ENCODE results near the gene GCAT.

Gene GCAT

DNA sequence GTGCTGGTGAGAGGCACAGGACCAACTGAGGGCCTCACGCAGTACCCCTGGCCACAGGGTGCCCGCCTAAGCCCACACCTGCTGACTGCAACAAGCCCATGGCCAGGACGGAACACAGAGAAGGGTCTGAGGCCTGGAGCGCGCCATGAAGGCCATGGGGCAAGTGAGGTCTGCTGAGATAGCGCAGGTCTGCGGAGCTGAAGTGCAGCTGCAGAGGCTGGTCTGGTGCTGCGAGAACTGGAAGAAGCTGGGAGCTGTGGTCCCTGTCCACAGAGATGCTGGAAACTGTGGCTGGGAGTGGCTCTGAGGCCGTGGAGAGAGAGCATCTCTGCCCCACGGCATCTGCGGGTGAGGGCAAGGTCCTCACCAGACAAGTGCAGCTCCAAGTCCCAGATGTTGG lies 23.7 kb downstream of the GCAT start:
- no peak for DNase-seq (ENCODE audit: low spot score)
- TF ChIP-seq, protein P1, sequence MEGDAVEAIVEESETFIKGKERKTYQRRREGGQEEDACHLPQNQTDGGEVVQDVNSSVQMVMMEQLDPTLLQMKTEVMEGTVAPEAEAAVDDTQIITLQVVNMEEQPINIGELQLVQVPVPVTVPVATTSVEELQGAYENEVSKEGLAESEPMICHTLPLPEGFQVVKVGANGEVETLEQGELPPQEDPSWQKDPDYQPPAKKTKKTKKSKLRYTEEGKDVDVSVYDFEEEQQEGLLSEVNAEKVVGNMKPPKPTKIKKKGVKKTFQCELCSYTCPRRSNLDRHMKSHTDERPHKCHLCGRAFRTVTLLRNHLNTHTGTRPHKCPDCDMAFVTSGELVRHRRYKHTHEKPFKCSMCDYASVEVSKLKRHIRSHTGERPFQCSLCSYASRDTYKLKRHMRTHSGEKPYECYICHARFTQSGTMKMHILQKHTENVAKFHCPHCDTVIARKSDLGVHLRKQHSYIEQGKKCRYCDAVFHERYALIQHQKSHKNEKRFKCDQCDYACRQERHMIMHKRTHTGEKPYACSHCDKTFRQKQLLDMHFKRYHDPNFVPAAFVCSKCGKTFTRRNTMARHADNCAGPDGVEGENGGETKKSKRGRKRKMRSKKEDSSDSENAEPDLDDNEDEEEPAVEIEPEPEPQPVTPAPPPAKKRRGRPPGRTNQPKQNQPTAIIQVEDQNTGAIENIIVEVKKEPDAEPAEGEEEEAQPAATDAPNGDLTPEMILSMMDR (IDR thresholded peaks at IDR 0.05): no peak
- no peak overlapping the region for H3K4me3 ChIP-seq

DNA sequence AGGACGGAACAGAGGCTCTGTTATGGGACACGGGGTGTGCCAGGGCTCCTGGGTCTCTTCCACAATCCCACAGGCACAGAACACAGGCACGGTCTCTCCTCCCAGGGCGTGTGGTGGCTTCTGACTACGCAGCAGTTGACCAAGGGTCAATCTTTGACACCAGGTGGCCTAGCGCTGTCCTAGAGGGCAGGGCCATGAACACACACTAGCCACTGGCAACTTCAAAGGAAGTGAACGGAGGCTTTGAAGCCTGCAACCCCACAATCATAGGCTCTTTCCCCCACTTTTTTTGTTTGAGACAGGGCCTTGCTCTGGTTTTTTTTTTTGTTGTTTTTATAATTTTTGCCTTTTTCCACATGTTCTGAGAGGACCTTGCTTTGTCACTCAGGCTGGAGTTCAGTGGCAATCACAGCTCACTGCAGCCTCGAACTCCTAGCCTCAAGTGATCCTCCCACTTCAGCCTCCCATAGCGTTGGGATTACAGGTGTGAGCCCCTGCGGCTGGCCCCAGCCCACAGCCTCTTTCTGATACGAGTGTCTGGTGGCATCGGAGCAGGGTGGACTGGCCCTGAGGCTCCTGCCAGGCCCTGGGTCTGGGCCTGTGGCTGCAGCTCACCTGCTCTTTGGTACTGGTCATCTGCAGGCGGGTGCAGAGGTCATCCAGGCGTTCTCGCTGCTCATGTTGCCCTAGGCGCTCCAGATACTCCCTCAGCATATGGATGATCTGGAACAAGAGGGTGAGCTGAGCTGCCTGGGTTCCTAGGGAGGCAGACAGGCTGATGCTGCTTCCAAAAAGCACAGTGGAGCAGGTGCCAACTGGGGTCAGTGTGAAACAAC lies 24.5 kb downstream of the GCAT start:
- Histone ChIP-seq H3K4me3 (no peak overlapping the region), H3K27ac (no peak overlapping the region)
- TF ChIP-seq, protein P1 (IDR thresholded peaks at IDR 0.05): no peak
- DNase-seq (ENCODE audit: low spot score): no peak

More for the DNA sequence above, 23.7 kb downstream of the GCAT start:
- no peak overlapping the region for H3K27ac ChIP-seq

DNA sequence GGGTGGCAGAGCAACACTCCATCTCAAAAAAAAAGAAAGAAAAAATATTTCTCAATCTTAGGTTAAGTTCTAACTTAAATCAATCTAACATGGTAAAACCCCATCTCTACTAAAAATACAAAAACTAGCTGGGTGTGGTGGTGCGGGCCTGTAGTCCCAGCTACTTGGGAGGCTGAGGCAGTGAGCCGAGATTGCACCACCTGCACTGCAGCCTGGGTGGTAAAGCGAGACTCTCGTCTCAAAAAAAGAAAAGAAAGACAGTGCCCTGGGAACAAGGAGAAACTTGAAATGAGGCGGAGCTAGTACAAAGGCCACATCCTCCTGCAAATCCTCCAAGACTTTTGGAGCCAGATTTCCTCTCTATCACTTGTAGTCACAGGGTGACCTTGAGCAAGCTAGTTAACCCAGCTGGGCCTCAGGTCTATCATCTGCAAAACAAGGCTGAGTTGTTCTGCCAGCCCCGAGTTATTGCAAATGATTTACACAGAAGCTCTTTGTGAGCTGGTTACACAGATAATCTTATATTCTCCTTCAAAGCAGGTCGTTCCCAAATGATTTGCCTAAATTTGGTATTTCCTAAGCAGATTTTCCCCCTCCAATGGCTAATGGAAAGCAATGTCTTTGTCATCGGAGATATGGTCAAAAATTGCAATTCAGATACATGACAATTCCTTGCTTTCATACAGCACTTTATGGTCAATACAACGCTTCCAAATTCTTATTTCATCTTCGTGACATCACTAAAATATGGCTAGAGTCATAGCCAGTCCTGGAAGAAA lies 34.5 kb downstream of the GCAT start:
- peak overlapping the region; percentile 96 for H3K4me3 ChIP-seq
- TF ChIP-seq, protein P1 (IDR thresholded peaks at IDR 0.05): no peak
- H3K27ac ChIP-seq: no peak overlapping the region
- no peak for DNase-seq (ENCODE audit: low spot score)

- peak overlapping the region; percentile 96 for H3K4me3 ChIP-seq
- DNase-seq (ENCODE audit: low spot score): no peak
- TF ChIP-seq, protein P1 (IDR thresholded peaks at IDR 0.05): no peak
- peak overlapping the region; percentile 64 to 96 for H3K27ac ChIP-seq
Observed at GRCh38 chr22:37843741-37844089, 36.0 kb downstream of the GCAT start.

GRCh38 chr22:37844904-37845329 lies 37.2 kb downstream of the GCAT start:
- Histone ChIP-seq H3K4me3 (peak overlapping the region; percentile 96), H3K27ac (peak overlapping the region; percentile 49 to 96)
- TF ChIP-seq, protein P1 (IDR thresholded peaks at IDR 0.05): no peak
- no peak for DNase-seq (ENCODE audit: low spot score)

- no peak for DNase-seq (ENCODE audit: low spot score)
- H3K4me3 ChIP-seq: no peak overlapping the region
- no peak overlapping the region for H3K27ac ChIP-seq
- TF ChIP-seq, protein P1 (IDR thresholded peaks at IDR 0.05): no peak
Observed at GRCh38 chr22:37846433-37846832, 38.7 kb downstream of the GCAT start.

Data from coronary artery (tissue), 2 donors.